HG02571 (cell line): ENCODE measurements around the gene ABTB2.

ENCODE experiments used
- ATAC-seq: cut with Tn5 transposase; IDR thresholded peaks from one replicate; pipeline ENCODE4 v1.9.1; 2021; ENCODE audit warnings: mild to moderate bottlenecking, moderate library complexity; ENCODE audit not compliant: unreplicated experiment

Gene ABTB2

GRCh38 chr11:34296412-34296811, 61.4 kb downstream of the ABTB2 start:
- no peak for ATAC-seq

GRCh38 chr11:34292546-34292945, 65.3 kb downstream of the ABTB2 start:
- ATAC-seq: no peak

GRCh38 chr11:34292111-34292510, 65.7 kb downstream of the ABTB2 start:
- no peak for ATAC-seq

- ATAC-seq: no peak
Measured at GRCh38 chr11:34290926-34291325, 66.9 kb downstream of the ABTB2 start.

GRCh38 chr11:34288492-34288891, 69.3 kb downstream of the ABTB2 start:
- no peak for ATAC-seq

- no peak for ATAC-seq
Measured at GRCh38 chr11:34284811-34285481, 72.9 kb downstream of the ABTB2 start.

GRCh38 chr11:34284156-34284555, 73.7 kb downstream of the ABTB2 start:
- no peak for ATAC-seq

GRCh38 chr11:34280945-34281872, 76.6 kb downstream of the ABTB2 start:
- no peak for ATAC-seq

- ATAC-seq: peak; percentile 55
Measured at GRCh38 chr11:34278693-34279297, 79.0 kb downstream of the ABTB2 start.

GRCh38 chr11:34278175-34278574, 79.6 kb downstream of the ABTB2 start:
- no peak for ATAC-seq

GRCh38 chr11:34277171-34277570, 80.6 kb downstream of the ABTB2 start:
- ATAC-seq: no peak

- ATAC-seq: no peak
Measured at GRCh38 chr11:34276352-34276864, 81.4 kb downstream of the ABTB2 start.

- no peak for ATAC-seq
Measured at GRCh38 chr11:34275486-34275885, 82.3 kb downstream of the ABTB2 start.

- no peak for ATAC-seq
Measured at GRCh38 chr11:34274712-34275398, 83.0 kb downstream of the ABTB2 start.

GRCh38 chr11:34273099-34273498, 84.7 kb downstream of the ABTB2 start:
- no peak for ATAC-seq

GRCh38 chr11:34271727-34272126, 86.1 kb downstream of the ABTB2 start:
- ATAC-seq: no peak

- ATAC-seq: no peak
Measured at GRCh38 chr11:34270711-34271110, 87.1 kb downstream of the ABTB2 start.

GRCh38 chr11:34269694-34270245, 88.0 kb downstream of the ABTB2 start:
- ATAC-seq: no peak

GRCh38 chr11:34268906-34269430, 88.8 kb downstream of the ABTB2 start:
- no peak for ATAC-seq

- no peak for ATAC-seq
Measured at GRCh38 chr11:34267417-34267816, 90.4 kb downstream of the ABTB2 start.
